Prostate gland (tissue), 2 donors: ENCODE results near the gene IL36RN. TPM values are rescaled to one million over a fixed set of nuclear protein-coding genes. Genes with fewer than 3 reads are reported as not detected.

Experiments
- DNase-seq: peaks from one replicate; pipeline ENCODE4 v3.0.0-alpha.2; 2019; ENCODE audit warnings: low spot score
- H3K27ac ChIP-seq, 2 donors: fragments of 200-600 bp; sonication (generic); 2 replicates each; pipeline ENCODE4 v1.5.1; 2017 to 2019
- H3K27me3 ChIP-seq: fragments of 200-600 bp; sonication (generic); replicated peaks from 2 replicates; pipeline ENCODE4 v1.5.1; 2019; ENCODE audit not compliant: insufficient read depth
- H3K36me3 ChIP-seq, 2 donors: fragments of 200-600 bp; sonication (generic); 1 replicate in 1 of 2; 2 replicates in 1 of 2; pipeline versions ENCODE4 v1.5.1 to v1.8.1; 2017 to 2019
- H3K4me1 ChIP-seq: fragments of 200-600 bp; sonication (generic); replicated peaks from 2 replicates; pipeline ENCODE4 v1.5.1; 2019
- H3K4me3 ChIP-seq, 2 donors: fragments of 200-600 bp; sonication (generic); 2 replicates each; pipeline ENCODE4 v1.5.1; 2017 to 2019
- H3K9me3 ChIP-seq: fragments of 200-600 bp; sonication (generic); 2 replicates; pipeline ENCODE4 v1.5.1; 2017
- CTCF ChIP-seq, 4 experiments: fragments of 200-600 bp in 2 of 4; fragments of 450-650 bp in 2 of 4; sonication (generic) in 2 of 4; IDR thresholded peaks; 1 replicate in 3 of 4; 2 replicates in 1 of 4; pipeline ENCODE4 v1.5.1; 2016 to 2019; ENCODE audit warnings: antibody characterized with exemption in 4 of 4, mild to moderate bottlenecking in 2 of 4, moderate library complexity in 2 of 4
- POLR2A ChIP-seq: fragments of 450-650 bp; IDR thresholded peaks from one replicate; pipeline ENCODE4 v1.6.1; 2016; ENCODE audit warnings: antibody characterized with exemption, mild to moderate bottlenecking
- POLR2AphosphoS5 ChIP-seq: sonication (generic); formaldehyde crosslinking; IDR thresholded peaks from one replicate; pipeline ENCODE4 v1.6.1; 2017; ENCODE audit warnings: antibody characterized with exemption
- WGBS: methylation state at CpG from one replicate; pipeline ENCODE4 v1.1.5; 2018; 5-methylcytosine and 5-hydroxymethylcytosine counted together
- intact Hi-C: fragments of 100-400 bp; cut with DNase I; formaldehyde crosslinking; loops from one replicate; pipeline ENCODE4 v1.14.2; 2022
- total RNA-seq, 2 donors: library from RNA; depleted of rRNA; stranded (reverse); fragments of >200 nt; gene quantifications; one replicate each; pipeline ENCODE4 v1.1.0, GENCODE V29; 2016

IL36RN gene
- total RNA-seq, 2 donors from 2014 or later = not detected

- Histone ChIP-seq H3K27me3 (no peaks in the 10 kb centered on the region), H3K27ac (no peak overlapping the region), H3K4me1 (no peaks in the 10 kb centered on the region), H3K9me3 (no peaks in the 10 kb centered on the region), H3K36me3 (no peaks in the 10 kb centered on the region), H3K4me3 (no peak overlapping the region)
- TF ChIP-seq POLR2A = no peak
- TF ChIP-seq POLR2AphosphoS5 = no peak
- TF ChIP-seq CTCF (IDR thresholded peaks at IDR 0.05) = no peak
- DNase-seq = no peak
- intact Hi-C loops = no loop called here
- WGBS = 66% methylated on average over 2 of the region's 2 CpGs
These were observed 495 bp upstream of the IL36RN start for GRCh38 chr2:113058411-113058994.

GRCh38 chr2:113060396-113060795 is 1.4 kb downstream of the IL36RN start:
- 84% methylated on average over 4 of the region's 4 CpGs for WGBS
- intact Hi-C loops = no loop called here
- no peaks in the 10 kb centered on the region for H3K36me3 ChIP-seq
- H3K4me1 ChIP-seq = no peaks in the 10 kb centered on the region
- no peak for DNase-seq
- TF ChIP-seq POLR2AphosphoS5 (no peak), CTCF (IDR thresholded peaks at IDR 0.05) (no peak), POLR2A (no peak)
- H3K4me3 ChIP-seq = no peak overlapping the region
- no peaks in the 10 kb centered on the region for H3K9me3 ChIP-seq
- H3K27me3 ChIP-seq = no peaks in the 10 kb centered on the region
- no peak overlapping the region for H3K27ac ChIP-seq

GRCh38 chr2:113060796-113061195 is 1.8 kb downstream of the IL36RN start:
- no peak overlapping the region for H3K4me3 ChIP-seq
- intact Hi-C loops = no loop called here
- H3K27me3 ChIP-seq = no peaks in the 10 kb centered on the region
- no peak for TF ChIP-seq POLR2AphosphoS5
- no peak for TF ChIP-seq CTCF (IDR thresholded peaks at IDR 0.05)
- no peak for TF ChIP-seq POLR2A
- DNase-seq = no peak
- H3K27ac ChIP-seq = no peak overlapping the region
- H3K36me3 ChIP-seq = no peaks in the 10 kb centered on the region
- no peaks in the 10 kb centered on the region for H3K9me3 ChIP-seq
- 100% methylated on average over 1 of the region's 1 CpG for WGBS
- H3K4me1 ChIP-seq = no peaks in the 10 kb centered on the region

GRCh38 chr2:113061241-113061640 is 2.2 kb downstream of the IL36RN start:
- no peak for TF ChIP-seq CTCF (IDR thresholded peaks at IDR 0.05)
- TF ChIP-seq POLR2AphosphoS5 = no peak
- TF ChIP-seq POLR2A = no peak
- intact Hi-C loops = no loop called here
- no peak for DNase-seq
- Histone ChIP-seq H3K36me3 (no peaks in the 10 kb centered on the region), H3K9me3 (no peaks in the 10 kb centered on the region), H3K4me3 (no peak overlapping the region), H3K4me1 (no peaks in the 10 kb centered on the region), H3K27ac (no peak overlapping the region), H3K27me3 (no peaks in the 10 kb centered on the region)
- 94% methylated on average over 2 of the region's 2 CpGs for WGBS

- TF ChIP-seq POLR2A (no peak), CTCF (IDR thresholded peaks at IDR 0.05) (no peak), POLR2AphosphoS5 (no peak)
- H3K9me3 ChIP-seq = no peaks in the 10 kb centered on the region
- no peaks in the 10 kb centered on the region for H3K4me1 ChIP-seq
- DNase-seq = no peak
- 91% methylated on average over 14 of the region's 18 CpGs for WGBS
- no peak overlapping the region for H3K4me3 ChIP-seq
- intact Hi-C loops = no loop called here
- H3K27me3 ChIP-seq = no peaks in the 10 kb centered on the region
- no peaks in the 10 kb centered on the region for H3K36me3 ChIP-seq
- no peak overlapping the region for H3K27ac ChIP-seq
These were observed 3.1 kb downstream of the IL36RN start for GRCh38 chr2:113061896-113062770.
